Astrocyte (in vitro differentiated cells and primary cell): ENCODE data around the gene SAMD4B. TPM values are rescaled to one million over a fixed set of nuclear protein-coding genes. Genes with fewer than 3 reads are reported as not detected.

ENCODE experiments used
- DNase-seq: peaks from one replicate; pipeline ENCODE4 v3.0.0-alpha.2; 2010; ENCODE audit warnings: low read depth
- FAIRE-seq: peaks from 2 replicates; lab custom pipeline; 2011; peaks lifted over from hg19 to GRCh38; lab: Jason Lieb, UNC
- H2AFZ ChIP-seq: 2 replicates; pipeline ENCODE4 v1.6.0; 2012; ENCODE audit warnings: low read depth, low read length, inconsistent platforms
- H3K27ac ChIP-seq: 2 replicates; pipeline ENCODE4 v1.5.1; 2011; ENCODE audit warnings: low read depth, low read length, inconsistent platforms
- H3K27me3 ChIP-seq: 2 replicates; pipeline ENCODE4 v1.6.0; 2011; ENCODE audit warnings: low read length, inconsistent platforms; ENCODE audit not compliant: insufficient read depth
- H3K36me3 ChIP-seq: 2 replicates; pipeline ENCODE4 v1.5.1; 2011; ENCODE audit warnings: low read length, inconsistent platforms; ENCODE audit not compliant: insufficient read depth
- H3K4me1 ChIP-seq: 2 replicates; pipeline ENCODE4 v1.5.1; 2011; ENCODE audit warnings: low read length, inconsistent platforms; ENCODE audit not compliant: insufficient read depth
- H3K4me2 ChIP-seq: 2 replicates; pipeline ENCODE4 v1.6.0; 2012; ENCODE audit warnings: low read length, inconsistent platforms
- H3K4me3 ChIP-seq: 2 replicates; pipeline ENCODE4 v1.5.1; 2011; ENCODE audit warnings: low read depth, mild to moderate bottlenecking, low read length, inconsistent platforms; ENCODE audit not compliant: insufficient read depth
- H3K79me2 ChIP-seq: 2 replicates; pipeline ENCODE4 v1.6.0; 2012; ENCODE audit warnings: mild to moderate bottlenecking, low read length, inconsistent platforms; ENCODE audit not compliant: insufficient read depth
- H3K9ac ChIP-seq: 2 replicates; pipeline ENCODE4 v1.6.0; 2012; ENCODE audit warnings: mild to moderate bottlenecking, low read length, inconsistent platforms
- H3K9me3 ChIP-seq: 2 replicates; pipeline ENCODE4 v1.5.1; 2012; ENCODE audit warnings: low read depth, mild to moderate bottlenecking, low read length, inconsistent platforms; ENCODE audit not compliant: insufficient read depth
- H4K20me1 ChIP-seq: 2 replicates; pipeline ENCODE4 v1.6.0; 2012; ENCODE audit warnings: low read length, inconsistent platforms; ENCODE audit not compliant: insufficient read depth
- H3K27ac Mint-ChIP-seq: one replicate; pipeline ENCODE4 v1.8.0; 2021; ENCODE audit warnings: mild to moderate bottlenecking, mixed read lengths; ENCODE audit not compliant: unreplicated experiment
- H3K27me3 Mint-ChIP-seq: one replicate; pipeline ENCODE4 v1.8.0; 2021; ENCODE audit warnings: low read depth, mixed read lengths; ENCODE audit not compliant: unreplicated experiment
- H3K36me3 Mint-ChIP-seq: one replicate; pipeline ENCODE4 v1.8.0; 2021; ENCODE audit warnings: low read depth, mixed read lengths; ENCODE audit not compliant: unreplicated experiment
- H3K4me1 Mint-ChIP-seq: one replicate; pipeline ENCODE4 v1.8.0; 2021; ENCODE audit warnings: low read depth, mixed read lengths; ENCODE audit not compliant: unreplicated experiment
- H3K4me3 Mint-ChIP-seq: one replicate; pipeline ENCODE4 v1.8.0; 2021; ENCODE audit warnings: mild to moderate bottlenecking, moderate library complexity, mixed read lengths; ENCODE audit not compliant: unreplicated experiment
- H3K9me3 Mint-ChIP-seq: one replicate; pipeline ENCODE4 v1.8.0; 2021; ENCODE audit warnings: mild to moderate bottlenecking, mixed read lengths; ENCODE audit not compliant: unreplicated experiment
- EZH2 ChIP-seq: IDR thresholded peaks from 2 replicates; pipeline ENCODE4 v1.6.1; 2012; ENCODE audit warnings: mild to moderate bottlenecking, low read length, inconsistent platforms; ENCODE audit not compliant: insufficient read depth
- total RNA-seq: library from RNA; stranded (reverse); gene quantifications from 2 replicates; pipeline ENCODE4 v1.2.1, GENCODE V29; 2021
- TF ChIP-seq, protein P1 (sequence below): IDR thresholded peaks from 2 replicates; pipeline ENCODE4 v1.5.1; 2011; ENCODE audit warnings: low read depth, mild to moderate bottlenecking, inconsistent platforms, low read length, moderate library complexity; ENCODE audit not compliant: insufficient read depth

The SAMD4B gene
- total RNA-seq, 1 donor from 2014 or later = 98.6 TPM

DNA sequence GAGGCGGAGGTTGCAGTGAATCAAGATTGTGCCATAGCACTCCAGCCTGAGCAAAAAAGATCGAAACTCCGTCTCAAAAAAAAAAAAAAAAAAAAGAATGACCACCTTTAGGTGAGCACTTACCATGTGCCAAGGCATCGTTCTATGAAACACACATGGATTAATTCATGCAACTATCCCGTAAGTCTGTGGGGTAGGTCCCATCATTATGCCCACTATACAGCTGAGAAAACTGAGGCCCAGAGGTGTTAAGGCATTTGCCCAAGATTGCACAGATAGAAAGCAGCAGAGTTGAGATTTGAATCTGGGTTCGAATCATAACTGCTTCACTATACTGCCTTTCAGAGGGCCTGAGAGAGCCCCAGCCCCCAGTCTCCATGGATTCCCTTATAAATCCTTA is 8.7 kb upstream of the SAMD4B start:
- Mint-ChIP-seq H3K4me1 (no peaks in the 10 kb centered on the region), H3K27me3 (peaks cover 19% of the 10 kb centered on the region), H3K36me3 (no peaks in the 10 kb centered on the region), H3K4me3 (no peak overlapping the region), H3K27ac (no peak overlapping the region), H3K9me3 (peaks cover 2% of the 10 kb centered on the region)
- Histone ChIP-seq H3K27ac (no peak overlapping the region), H3K79me2 (no peaks in the 10 kb centered on the region), H2AFZ (no peak overlapping the region), H3K9me3 (no peaks in the 10 kb centered on the region), H3K9ac (no peak overlapping the region), H3K36me3 (no peaks in the 10 kb centered on the region), H3K27me3 (no peaks in the 10 kb centered on the region), H4K20me1 (no peaks in the 10 kb centered on the region), H3K4me3 (no peak overlapping the region), H3K4me1 (no peaks in the 10 kb centered on the region), H3K4me2 (no peak overlapping the region)
- no peak for DNase-seq
- TF ChIP-seq, protein P1, sequence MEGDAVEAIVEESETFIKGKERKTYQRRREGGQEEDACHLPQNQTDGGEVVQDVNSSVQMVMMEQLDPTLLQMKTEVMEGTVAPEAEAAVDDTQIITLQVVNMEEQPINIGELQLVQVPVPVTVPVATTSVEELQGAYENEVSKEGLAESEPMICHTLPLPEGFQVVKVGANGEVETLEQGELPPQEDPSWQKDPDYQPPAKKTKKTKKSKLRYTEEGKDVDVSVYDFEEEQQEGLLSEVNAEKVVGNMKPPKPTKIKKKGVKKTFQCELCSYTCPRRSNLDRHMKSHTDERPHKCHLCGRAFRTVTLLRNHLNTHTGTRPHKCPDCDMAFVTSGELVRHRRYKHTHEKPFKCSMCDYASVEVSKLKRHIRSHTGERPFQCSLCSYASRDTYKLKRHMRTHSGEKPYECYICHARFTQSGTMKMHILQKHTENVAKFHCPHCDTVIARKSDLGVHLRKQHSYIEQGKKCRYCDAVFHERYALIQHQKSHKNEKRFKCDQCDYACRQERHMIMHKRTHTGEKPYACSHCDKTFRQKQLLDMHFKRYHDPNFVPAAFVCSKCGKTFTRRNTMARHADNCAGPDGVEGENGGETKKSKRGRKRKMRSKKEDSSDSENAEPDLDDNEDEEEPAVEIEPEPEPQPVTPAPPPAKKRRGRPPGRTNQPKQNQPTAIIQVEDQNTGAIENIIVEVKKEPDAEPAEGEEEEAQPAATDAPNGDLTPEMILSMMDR = no peak
- TF ChIP-seq EZH2 = no peak
- no peak for FAIRE-seq

DNA sequence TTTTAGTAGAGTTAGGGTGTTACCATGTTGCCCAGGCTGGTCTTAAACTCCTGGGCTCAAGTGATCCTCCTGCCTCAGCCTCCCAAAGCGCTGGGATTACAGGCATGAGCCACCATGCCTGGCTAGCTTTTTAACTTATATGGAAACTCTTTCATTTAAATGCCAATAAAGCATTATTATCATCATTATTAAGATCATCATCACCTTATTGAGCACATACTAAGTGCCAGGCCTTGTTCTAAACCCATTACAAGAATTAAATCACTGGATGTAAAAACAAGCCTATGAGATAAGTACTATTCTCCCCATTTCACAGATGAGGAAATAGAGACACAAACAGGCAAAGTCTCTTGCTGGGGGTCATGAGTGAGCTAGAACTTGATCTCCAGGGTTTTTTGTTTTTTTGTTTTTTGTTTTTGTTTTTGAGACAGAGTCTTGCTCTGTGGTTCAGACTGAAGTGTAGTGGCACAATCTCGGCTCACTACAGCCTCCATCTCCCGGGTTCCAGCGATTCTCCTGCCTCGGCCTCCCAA is 7.7 kb upstream of the SAMD4B start:
- no peaks in the 10 kb centered on the region for H3K36me3 Mint-ChIP-seq
- H3K9me3 Mint-ChIP-seq = peaks cover 2% of the 10 kb centered on the region
- TF ChIP-seq, protein P1 = no peak
- no peak for TF ChIP-seq EZH2
- Histone ChIP-seq H3K27me3 (no peaks in the 10 kb centered on the region), H3K79me2 (no peaks in the 10 kb centered on the region), H4K20me1 (no peaks in the 10 kb centered on the region), H3K27ac (no peak overlapping the region), H3K4me3 (no peak overlapping the region), H3K4me2 (no peak overlapping the region), H3K36me3 (no peaks in the 10 kb centered on the region), H3K9ac (no peak overlapping the region), H3K4me1 (no peaks in the 10 kb centered on the region), H2AFZ (no peak overlapping the region), H3K9me3 (no peaks in the 10 kb centered on the region)
- H3K4me3 Mint-ChIP-seq = no peak overlapping the region
- H3K27me3 Mint-ChIP-seq = peaks cover 12% of the 10 kb centered on the region
- FAIRE-seq (no peak), DNase-seq (no peak)
- H3K4me1 Mint-ChIP-seq = no peaks in the 10 kb centered on the region
- H3K27ac Mint-ChIP-seq = no peak overlapping the region

DNA sequence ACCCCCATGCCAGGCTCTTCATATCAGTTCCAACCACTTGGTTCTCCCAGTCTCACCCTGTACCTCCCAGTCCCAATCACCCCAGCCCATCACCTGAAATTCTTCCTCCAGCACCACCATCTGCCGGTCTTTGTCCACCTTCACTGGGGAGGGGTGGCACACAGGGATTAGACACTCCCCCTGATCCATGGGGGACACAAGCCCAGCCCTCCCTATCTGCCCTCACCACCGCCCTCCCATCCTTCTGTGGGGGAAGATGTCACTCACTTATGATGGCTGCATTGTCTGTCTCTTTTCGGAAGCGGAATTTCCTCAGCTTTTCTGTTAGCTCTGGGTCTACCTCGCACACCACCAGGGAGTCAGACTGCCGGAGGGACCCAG is 7.1 kb upstream of the SAMD4B start:
- H3K27ac Mint-ChIP-seq = peak overlapping the region; percentile 18
- no peak overlapping the region for H3K4me3 ChIP-seq

More for the DNA sequence above, 7.1 kb upstream of the SAMD4B start:
- TF ChIP-seq EZH2 = no peak
- TF ChIP-seq, protein P1 = no peak
- Histone ChIP-seq H3K4me1 (no peaks in the 10 kb centered on the region), H3K79me2 (no peaks in the 10 kb centered on the region), H3K4me2 (no peak overlapping the region), H2AFZ (no peak overlapping the region), H3K27me3 (no peaks in the 10 kb centered on the region), H3K27ac (no peak overlapping the region), H3K9ac (no peak overlapping the region), H3K9me3 (no peaks in the 10 kb centered on the region), H4K20me1 (no peaks in the 10 kb centered on the region), H3K36me3 (no peaks in the 10 kb centered on the region)
- FAIRE-seq (no peak), DNase-seq (no peak)
- Mint-ChIP-seq H3K27me3 (peaks cover 11% of the 10 kb centered on the region), H3K36me3 (no peaks in the 10 kb centered on the region), H3K9me3 (peaks cover 2% of the 10 kb centered on the region), H3K4me3 (no peak overlapping the region), H3K4me1 (no peaks in the 10 kb centered on the region)
